ENCODE results near the gene HIVEP1. TPM values are rescaled to one million over a fixed set of nuclear protein-coding genes. Genes with fewer than 3 reads are reported as not detected.

HIVEP1 gene
- total RNA-seq, 2 experiments from 2014 or later = 43.2 to 43.8 TPM

GRCh38 chr6:12026120-12026519 lies 14.0 kb downstream of the HIVEP1 start:
- CTCF ChIA-PET = no interaction called here
- H3K9me3 Mint-ChIP-seq = peaks cover 20% of the 10 kb centered on the region
- H3K4me3 Mint-ChIP-seq = no peak overlapping the region
- H3K36me3 Mint-ChIP-seq = peaks cover 62% of the 10 kb centered on the region
- no peak overlapping the region for H3K27ac Mint-ChIP-seq
- no peak for DNase-seq
- POLR2A ChIA-PET = no interaction called here
- no peaks in the 10 kb centered on the region for H3K27me3 Mint-ChIP-seq
- H3K4me1 Mint-ChIP-seq (ENCODE audit: low read depth) = peaks cover 46% of the 10 kb centered on the region
- intact Hi-C loops (cut with micrococcal nuclease) = no loop called here

- Mint-ChIP-seq H3K36me3 (peaks cover 66% of the 10 kb centered on the region), H3K27me3 (no peaks in the 10 kb centered on the region), H3K27ac (no peak overlapping the region), H3K9me3 (peaks cover 20% of the 10 kb centered on the region), H3K4me1 (ENCODE audit: low read depth) (peaks cover 48% of the 10 kb centered on the region), H3K4me3 (no peak overlapping the region)
- ChIA-PET CTCF (no interaction called here), POLR2A (no interaction called here)
- DNase-seq = no peak
- intact Hi-C loops (cut with micrococcal nuclease) = no loop called here
Measured at GRCh38 chr6:12026833-12027232, 14.7 kb downstream of the HIVEP1 start.

DNA sequence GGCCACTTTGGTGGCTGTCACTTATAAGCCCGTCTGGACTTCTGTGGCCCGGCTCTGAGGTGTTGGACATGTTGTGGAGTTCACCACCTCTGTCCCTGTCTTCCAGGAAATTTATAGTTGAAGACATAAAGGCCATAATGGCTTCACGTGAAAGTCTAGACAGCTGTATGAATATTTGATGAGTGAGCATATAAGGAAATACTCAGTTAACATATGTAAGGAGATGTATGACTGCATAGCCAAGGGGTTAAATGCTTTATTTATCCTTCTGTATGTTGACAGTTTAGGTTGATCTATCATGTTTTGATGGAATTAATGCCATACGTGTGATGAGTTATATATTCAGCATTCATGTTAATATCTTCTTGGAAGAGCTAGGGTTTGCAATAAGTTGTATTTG lies 16.1 kb downstream of the HIVEP1 start:
- no peaks in the 10 kb centered on the region for H3K27me3 Mint-ChIP-seq
- CTCF ChIA-PET = interaction anchor here (1.2 kb wide), 1 partner anchor 306 kb away, joined by 3 read pairs; no protein-coding TSS in a partner anchor
- POLR2A ChIA-PET = no interaction called here
- H3K36me3 Mint-ChIP-seq = peaks cover 63% of the 10 kb centered on the region
- peaks cover 20% of the 10 kb centered on the region for H3K9me3 Mint-ChIP-seq
- no peak overlapping the region for H3K27ac Mint-ChIP-seq
- no peak for DNase-seq
- no peak overlapping the region for H3K4me3 Mint-ChIP-seq
- intact Hi-C loops (cut with micrococcal nuclease) = no loop called here
- peaks cover 49% of the 10 kb centered on the region for H3K4me1 Mint-ChIP-seq (ENCODE audit: low read depth)

GRCh38 chr6:12029979-12030737 lies 18.0 kb downstream of the HIVEP1 start:
- Mint-ChIP-seq H3K27ac (no peak overlapping the region), H3K4me3 (no peak overlapping the region), H3K36me3 (peaks cover 59% of the 10 kb centered on the region), H3K9me3 (peaks cover 20% of the 10 kb centered on the region), H3K27me3 (no peaks in the 10 kb centered on the region), H3K4me1 (ENCODE audit: low read depth) (peaks cover 55% of the 10 kb centered on the region)
- intact Hi-C loops (cut with micrococcal nuclease) = no loop called here
- POLR2A ChIA-PET = no interaction called here
- CTCF ChIA-PET = no interaction called here
- no peak for DNase-seq

- ChIA-PET POLR2A (no interaction called here), CTCF (interaction anchor here (0.6 kb wide), 1 partner anchor 23 kb away, joined by 3 read pairs; no protein-coding TSS in a partner anchor)
- peaks cover 20% of the 10 kb centered on the region for H3K9me3 Mint-ChIP-seq
- H3K4me1 Mint-ChIP-seq (ENCODE audit: low read depth) = peaks cover 60% of the 10 kb centered on the region
- DNase-seq = peak; percentile 33
- H3K27ac Mint-ChIP-seq = no peak overlapping the region
- H3K27me3 Mint-ChIP-seq = no peaks in the 10 kb centered on the region
- no peak overlapping the region for H3K4me3 Mint-ChIP-seq
- peaks cover 57% of the 10 kb centered on the region for H3K36me3 Mint-ChIP-seq
- intact Hi-C loops (cut with micrococcal nuclease) = no loop called here
Measured at GRCh38 chr6:12030993-12031550, 19.0 kb downstream of the HIVEP1 start.

DNA sequence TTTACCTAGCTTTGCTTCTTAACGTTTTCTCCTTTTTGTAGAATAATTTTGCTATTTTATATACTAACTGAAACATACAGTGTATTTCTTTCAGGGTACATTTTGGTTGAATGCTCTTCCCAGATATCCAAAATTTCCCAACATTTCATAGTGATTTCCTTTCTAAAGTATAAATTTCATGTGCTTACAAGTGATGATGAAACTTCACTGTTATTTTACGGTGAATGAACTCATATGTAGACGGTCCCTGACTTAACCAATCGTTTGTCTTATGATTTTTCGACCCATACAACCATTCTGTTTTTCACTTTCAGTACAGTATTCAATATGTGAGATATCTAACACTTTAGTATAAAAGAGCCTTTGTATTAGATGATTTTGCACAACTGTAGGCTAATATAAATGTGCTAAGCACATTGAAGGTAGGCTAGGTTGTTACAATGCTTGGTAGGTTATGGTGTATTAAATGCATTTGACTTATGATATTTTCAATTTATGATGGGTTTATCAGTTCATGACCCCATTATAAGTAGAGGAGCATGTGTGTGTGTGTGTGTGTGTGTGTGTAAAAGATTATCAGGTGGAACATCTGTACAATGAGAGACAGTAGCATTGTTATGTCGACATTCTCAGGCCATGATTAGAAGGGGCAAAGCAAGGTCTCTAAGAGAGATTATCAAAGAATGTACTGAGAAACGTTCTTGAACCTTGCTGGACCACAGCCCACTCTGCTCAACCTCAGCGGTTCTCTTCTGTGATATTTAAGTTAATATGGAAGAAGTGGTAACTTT lies 20.9 kb downstream of the HIVEP1 start:
- POLR2A ChIA-PET = no interaction called here
- intact Hi-C loops (cut with micrococcal nuclease) = no loop called here
- peaks cover 20% of the 10 kb centered on the region for H3K9me3 Mint-ChIP-seq
- no peak for DNase-seq
- H3K4me3 Mint-ChIP-seq = no peak overlapping the region
- H3K36me3 Mint-ChIP-seq = peaks cover 43% of the 10 kb centered on the region
- H3K4me1 Mint-ChIP-seq (ENCODE audit: low read depth) = peaks cover 67% of the 10 kb centered on the region
- CTCF ChIA-PET = no interaction called here
- H3K27ac Mint-ChIP-seq = no peak overlapping the region
- no peaks in the 10 kb centered on the region for H3K27me3 Mint-ChIP-seq

GRCh38 chr6:12033770-12034169 lies 21.7 kb downstream of the HIVEP1 start:
- CTCF ChIA-PET = no interaction called here
- Mint-ChIP-seq H3K4me1 (ENCODE audit: low read depth) (peaks cover 70% of the 10 kb centered on the region), H3K27me3 (no peaks in the 10 kb centered on the region), H3K4me3 (no peak overlapping the region), H3K36me3 (peaks cover 39% of the 10 kb centered on the region), H3K27ac (no peak overlapping the region), H3K9me3 (peaks cover 13% of the 10 kb centered on the region)
- POLR2A ChIA-PET = no interaction called here
- intact Hi-C loops (cut with micrococcal nuclease) = no loop called here
- DNase-seq = no peak

- ChIA-PET POLR2A (no interaction called here), CTCF (no interaction called here)
- H3K36me3 Mint-ChIP-seq = peaks cover 33% of the 10 kb centered on the region
- no peak for DNase-seq
- H3K4me3 Mint-ChIP-seq = no peak overlapping the region
- H3K27me3 Mint-ChIP-seq = no peaks in the 10 kb centered on the region
- H3K27ac Mint-ChIP-seq = no peak overlapping the region
- peaks cover 10% of the 10 kb centered on the region for H3K9me3 Mint-ChIP-seq
- H3K4me1 Mint-ChIP-seq (ENCODE audit: low read depth) = peaks cover 75% of the 10 kb centered on the region
- intact Hi-C loops (cut with micrococcal nuclease) = no loop called here
Measured at GRCh38 chr6:12034349-12034748, 22.2 kb downstream of the HIVEP1 start.

GRCh38 chr6:12034837-12035236 lies 22.7 kb downstream of the HIVEP1 start:
- peaks cover 77% of the 10 kb centered on the region for H3K4me1 Mint-ChIP-seq (ENCODE audit: low read depth)
- intact Hi-C loops (cut with micrococcal nuclease) = no loop called here
- peaks cover 7% of the 10 kb centered on the region for H3K9me3 Mint-ChIP-seq
- no peak overlapping the region for H3K4me3 Mint-ChIP-seq
- peaks cover 29% of the 10 kb centered on the region for H3K36me3 Mint-ChIP-seq
- no peak for DNase-seq
- H3K27me3 Mint-ChIP-seq = no peaks in the 10 kb centered on the region
- ChIA-PET POLR2A (no interaction called here), CTCF (no interaction called here)
- no peak overlapping the region for H3K27ac Mint-ChIP-seq

GRCh38 chr6:12036766-12037165 lies 24.7 kb downstream of the HIVEP1 start:
- Mint-ChIP-seq H3K27me3 (no peaks in the 10 kb centered on the region), H3K27ac (no peak overlapping the region), H3K4me3 (no peak overlapping the region), H3K4me1 (ENCODE audit: low read depth) (peaks cover 68% of the 10 kb centered on the region), H3K9me3 (peaks cover 6% of the 10 kb centered on the region), H3K36me3 (peaks cover 19% of the 10 kb centered on the region)
- DNase-seq = no peak
- intact Hi-C loops (cut with micrococcal nuclease) = no loop called here
- CTCF ChIA-PET = no interaction called here
- POLR2A ChIA-PET = no interaction called here

- Mint-ChIP-seq H3K36me3 (peaks cover 16% of the 10 kb centered on the region), H3K27ac (peak overlapping the region; percentile 8), H3K4me3 (no peak overlapping the region), H3K9me3 (peaks cover 6% of the 10 kb centered on the region), H3K4me1 (ENCODE audit: low read depth) (peaks cover 65% of the 10 kb centered on the region), H3K27me3 (no peaks in the 10 kb centered on the region)
- intact Hi-C loops (cut with micrococcal nuclease) = no loop called here
- POLR2A ChIA-PET = interaction anchor here (0.6 to 0.7 kb wide), 2 partner anchors 12 to 389 kb away, joined by 3 read pairs; no protein-coding TSS in a partner anchor
- DNase-seq = no peak
- CTCF ChIA-PET = interaction anchor here (0.6 kb wide), 1 partner anchor 14 kb away, joined by 5 read pairs; no protein-coding TSS in a partner anchor
Measured at GRCh38 chr6:12037798-12038197, 25.7 kb downstream of the HIVEP1 start.

DNA sequence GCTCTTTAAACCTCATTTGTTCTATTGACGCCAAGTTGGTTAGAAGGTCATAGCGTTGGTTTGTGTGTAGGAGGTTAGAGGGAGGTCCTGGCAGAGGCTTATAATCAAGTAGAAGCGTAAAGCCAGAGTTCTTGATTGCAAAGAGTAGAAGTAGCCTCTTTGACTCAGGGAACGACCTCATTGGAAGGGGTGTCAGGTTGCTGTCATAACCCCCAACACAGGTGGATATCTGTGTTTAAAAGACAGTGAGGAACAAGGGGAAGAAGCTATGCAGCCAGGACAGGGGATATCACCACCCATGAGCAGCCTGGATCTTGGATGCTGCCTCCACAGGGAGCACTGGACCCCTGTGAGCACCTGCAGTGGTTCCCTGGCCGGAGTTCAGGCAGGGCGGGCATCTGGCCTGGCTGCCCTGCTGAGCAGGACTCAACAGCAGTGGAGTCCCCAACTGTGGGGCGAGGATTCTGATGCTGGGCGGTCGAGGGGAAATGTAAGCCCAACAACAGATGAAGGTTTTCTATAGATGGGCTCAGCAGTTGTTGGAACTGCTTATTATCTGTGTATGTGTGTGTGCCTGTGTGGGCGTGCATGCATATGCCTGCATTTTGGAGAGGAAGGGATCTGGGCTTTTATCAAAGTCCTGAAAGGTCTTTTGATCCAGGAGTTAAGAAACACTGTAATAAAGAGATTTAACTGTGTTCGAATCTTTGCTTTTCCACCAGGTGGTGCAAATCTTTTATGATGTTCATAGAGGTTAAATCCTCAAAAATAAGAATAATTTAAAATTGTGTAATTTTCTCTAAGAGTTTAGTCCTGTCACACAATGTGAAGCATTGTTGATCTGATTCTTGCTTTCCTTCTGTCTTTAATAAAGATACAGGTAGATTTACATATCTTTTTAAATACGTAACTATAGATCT lies 27.7 kb downstream of the HIVEP1 start:
- intact Hi-C loops (cut with micrococcal nuclease) = no loop called here
- Mint-ChIP-seq H3K27me3 (no peaks in the 10 kb centered on the region), H3K36me3 (peaks cover 15% of the 10 kb centered on the region), H3K27ac (no peak overlapping the region), H3K4me3 (no peak overlapping the region), H3K9me3 (peaks cover 6% of the 10 kb centered on the region), H3K4me1 (ENCODE audit: low read depth) (peaks cover 64% of the 10 kb centered on the region)
- POLR2A ChIA-PET = no interaction called here
- CTCF ChIA-PET = interaction anchor here (1.5 kb wide), 1 partner anchor 12 kb away, joined by 3 read pairs; no protein-coding TSS in a partner anchor
- DNase-seq = no peak
